Mesodermal cell (in vitro differentiated cells): ENCODE data around the gene ECT2.
A peak's percentile ranks its signal among the peaks of the same experiment; 100 is the strongest.

Experiments used
- H3K27ac ChIP-seq: 2 replicates; pipeline ENCODE4 v1.7.0; 2013; ENCODE audit warnings: mild to moderate bottlenecking, low read depth, low read length, moderate library complexity; ENCODE audit not compliant: severe bottlenecking
- H3K36me3 ChIP-seq: 2 replicates; pipeline ENCODE4 v1.7.1; 2013; ENCODE audit warnings: mild to moderate bottlenecking, low read length, moderate library complexity; ENCODE audit not compliant: control insufficient read depth, insufficient read depth
- H3K4me1 ChIP-seq: one replicate; pipeline ENCODE4 v1.7.1; 2013; ENCODE audit warnings: mild to moderate bottlenecking, low read length; ENCODE audit not compliant: insufficient read depth, control insufficient read depth, poor library complexity, severe bottlenecking
- H3K4me3 ChIP-seq: 2 replicates; pipeline ENCODE4 v1.7.0; 2013; ENCODE audit warnings: low read length, control low read depth, mild to moderate bottlenecking; ENCODE audit not compliant: insufficient read depth, poor library complexity, severe bottlenecking; ENCODE audit errors: extremely low read depth
- H3K9me3 ChIP-seq: 2 replicates; pipeline ENCODE4 v1.7.1; 2013; ENCODE audit warnings: mild to moderate bottlenecking, low read length, moderate library complexity; ENCODE audit not compliant: control insufficient read depth
- WGBS, 2 experiments: methylation state at CpG; one replicate each; pipeline ENCODE4 v1.1.5; 2013; ENCODE audit warnings: missing lambda C conversion rate in 2 of 2; ENCODE audit not compliant: insufficient coverage in 2 of 2; 5-methylcytosine and 5-hydroxymethylcytosine counted together

Gene ECT2

DNA sequence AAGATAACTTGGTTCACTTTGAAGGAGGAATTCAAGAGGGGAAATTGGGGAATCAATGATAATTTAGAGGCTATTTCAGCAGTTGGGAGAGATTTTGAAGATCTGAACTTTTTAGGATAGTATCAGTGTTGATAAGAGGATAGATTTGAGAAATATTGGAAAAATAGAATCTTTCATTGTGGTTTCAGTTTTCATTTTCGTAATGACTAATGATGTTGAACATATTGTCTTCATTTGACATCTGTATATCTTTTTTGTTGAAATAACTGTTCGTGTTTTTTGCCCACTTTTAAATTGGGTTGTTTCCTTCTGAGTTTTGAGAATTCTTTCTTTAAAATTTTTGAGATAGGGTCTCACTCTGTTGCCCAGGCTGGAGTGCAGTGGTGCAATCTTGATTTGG, 21.1 kb downstream of the ECT2 start:
- Histone ChIP-seq H3K4me3 (no peak overlapping the region), H3K36me3 (peaks cover 59% of the 10 kb centered on the region), H3K4me1 (no peaks in the 10 kb centered on the region), H3K9me3 (no peaks in the 10 kb centered on the region), H3K27ac (no peak overlapping the region)
- WGBS, 2 experiments = 100% methylated on average over 2 of the region's 2 CpGs; no CpG with 5 or more reads in 1 of the 2 experiments

DNA sequence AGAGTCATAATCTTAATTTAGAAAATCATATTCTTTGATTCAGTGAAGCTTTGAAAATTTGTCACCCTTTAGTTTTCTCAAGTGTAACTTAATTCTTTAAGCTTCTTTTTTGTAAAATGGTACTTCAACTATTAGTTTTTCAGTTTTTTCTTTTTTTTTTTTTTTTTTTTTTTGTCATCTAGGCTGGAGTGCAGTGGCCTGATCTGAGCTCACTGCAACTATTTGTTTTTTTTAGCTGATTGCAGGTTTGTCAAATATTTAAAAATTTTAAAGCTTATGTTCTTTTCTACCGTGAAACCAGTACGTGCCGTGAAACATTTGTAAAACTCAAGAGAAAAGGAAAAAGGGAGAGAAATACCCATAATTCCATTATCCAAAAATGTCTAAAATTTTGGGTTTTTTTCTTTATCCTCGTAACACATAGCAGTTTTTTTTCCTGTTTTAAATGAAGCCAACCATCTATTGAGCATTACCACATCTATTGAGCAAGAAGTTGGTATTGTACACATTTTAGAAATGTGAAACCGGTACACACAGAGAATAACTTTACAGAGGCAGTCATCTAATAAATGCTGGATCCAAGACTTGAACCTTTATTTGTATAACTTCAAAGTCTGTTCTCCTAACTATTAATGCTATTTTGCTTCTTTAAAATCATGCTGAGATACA, 25.7 kb downstream of the ECT2 start:
- Histone ChIP-seq H3K4me1 (no peaks in the 10 kb centered on the region), H3K9me3 (no peaks in the 10 kb centered on the region), H3K27ac (no peak overlapping the region), H3K4me3 (no peak overlapping the region), H3K36me3 (peaks cover 68% of the 10 kb centered on the region)
- no CpG with 5 or more reads among the region's 5 CpGs for WGBS, 2 experiments

- peaks cover 55% of the 10 kb centered on the region for H3K36me3 ChIP-seq
- no peak overlapping the region for H3K4me3 ChIP-seq
- no peaks in the 10 kb centered on the region for H3K9me3 ChIP-seq
- 100% methylated on average over 1 of the region's 3 CpGs; no CpG with 5 or more reads in 1 of the 2 experiments for WGBS, 2 experiments
- no peaks in the 10 kb centered on the region for H3K4me1 ChIP-seq
- H3K27ac ChIP-seq = peak overlapping the region; percentile 24
Measured at GRCh38 chr3:172777901-172778300, 27.4 kb downstream of the ECT2 start.

- Histone ChIP-seq H3K4me3 (no peak overlapping the region), H3K27ac (no peak overlapping the region), H3K4me1 (no peaks in the 10 kb centered on the region), H3K36me3 (peaks cover 42% of the 10 kb centered on the region), H3K9me3 (no peaks in the 10 kb centered on the region)
- WGBS, 2 experiments = no CpG with 5 or more reads among the region's 2 CpGs
Measured at GRCh38 chr3:172782235-172782634, 31.7 kb downstream of the ECT2 start.

DNA sequence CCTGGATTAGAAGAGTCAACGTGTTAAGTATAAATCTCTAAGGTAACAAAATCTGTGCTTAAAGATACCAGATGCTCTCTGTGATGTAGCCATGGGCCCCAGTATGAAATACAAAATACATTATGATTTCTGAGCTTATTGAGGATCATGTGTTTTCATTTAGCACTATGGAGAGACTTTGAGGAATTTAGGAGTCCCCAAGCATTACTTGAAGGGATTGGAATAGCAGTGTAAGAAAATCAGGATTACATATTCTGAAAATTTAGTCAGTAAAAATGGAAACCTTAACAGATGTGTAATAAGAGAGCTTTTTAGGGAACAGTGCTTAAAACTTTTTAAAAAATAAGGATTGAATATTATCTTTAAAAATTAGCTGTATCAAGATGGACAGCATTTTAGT, 35.5 kb downstream of the ECT2 start:
- peaks cover 42% of the 10 kb centered on the region for H3K36me3 ChIP-seq
- H3K4me1 ChIP-seq = no peaks in the 10 kb centered on the region
- H3K27ac ChIP-seq = no peak overlapping the region
- H3K4me3 ChIP-seq = no peak overlapping the region
- WGBS, 2 experiments = 100% methylated on average over 1 of the region's 1 CpG; no CpG with 5 or more reads in 1 of the 2 experiments
- no peaks in the 10 kb centered on the region for H3K9me3 ChIP-seq

GRCh38 chr3:172787019-172787418, 36.5 kb downstream of the ECT2 start:
- no peaks in the 10 kb centered on the region for H3K4me1 ChIP-seq
- peaks cover 52% of the 10 kb centered on the region for H3K36me3 ChIP-seq
- no peak overlapping the region for H3K4me3 ChIP-seq
- H3K27ac ChIP-seq = no peak overlapping the region
- no peaks in the 10 kb centered on the region for H3K9me3 ChIP-seq
- WGBS, 2 experiments = no CpG with 5 or more reads among the region's 2 CpGs

DNA sequence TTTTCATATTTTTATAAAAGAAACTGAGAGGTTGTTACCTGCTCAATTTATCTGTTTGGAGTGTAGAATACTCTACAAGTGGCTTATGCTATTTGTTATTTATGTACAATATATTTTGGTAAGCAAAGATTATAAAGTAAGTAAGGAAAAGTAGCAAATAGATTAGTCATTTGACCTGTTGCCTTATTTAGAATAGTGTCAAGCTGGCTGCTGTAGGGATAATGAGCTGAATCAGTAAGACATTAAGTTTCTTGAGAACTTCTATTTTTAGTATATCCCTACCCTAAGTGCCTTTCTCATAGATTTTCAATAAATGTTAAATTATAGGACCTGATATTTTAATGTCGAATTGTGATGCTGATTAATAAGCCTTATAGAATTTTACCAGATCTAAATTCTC, 37.2 kb downstream of the ECT2 start:
- H3K4me3 ChIP-seq = no peak overlapping the region
- no peak overlapping the region for H3K27ac ChIP-seq
- H3K4me1 ChIP-seq = no peaks in the 10 kb centered on the region
- peaks cover 59% of the 10 kb centered on the region for H3K36me3 ChIP-seq
- WGBS, 2 experiments = no CpG with 5 or more reads among the region's 1 CpG
- H3K9me3 ChIP-seq = no peaks in the 10 kb centered on the region

GRCh38 chr3:172799246-172799645, 48.7 kb downstream of the ECT2 start:
- H3K9me3 ChIP-seq = no peaks in the 10 kb centered on the region
- no peak overlapping the region for H3K4me3 ChIP-seq
- WGBS, 2 experiments = no CpG with 5 or more reads among the region's 1 CpG
- H3K4me1 ChIP-seq = no peaks in the 10 kb centered on the region
- H3K27ac ChIP-seq = no peak overlapping the region
- peaks cover 25% of the 10 kb centered on the region for H3K36me3 ChIP-seq

DNA sequence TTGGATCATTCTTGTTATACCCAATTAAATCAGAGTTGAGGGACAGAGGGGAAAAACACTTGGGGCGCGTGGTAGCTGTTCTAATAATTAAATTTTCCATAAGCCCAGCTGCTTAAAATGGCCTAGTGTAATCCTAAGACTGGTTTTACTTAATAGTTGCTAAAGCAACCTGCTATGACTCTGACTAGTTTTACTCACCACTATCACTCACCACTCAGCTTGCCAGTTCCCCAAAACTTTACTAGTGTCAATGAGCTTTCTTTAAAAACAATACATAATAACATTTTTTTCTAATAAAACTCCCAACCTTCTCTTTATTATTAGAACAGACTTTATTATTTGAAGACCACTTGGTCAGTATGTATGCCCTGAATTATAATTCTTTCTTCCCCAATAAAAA, 49.6 kb downstream of the ECT2 start:
- no peaks in the 10 kb centered on the region for H3K9me3 ChIP-seq
- peaks cover 26% of the 10 kb centered on the region for H3K36me3 ChIP-seq
- WGBS, 2 experiments = no CpG with 5 or more reads among the region's 2 CpGs
- H3K4me1 ChIP-seq = no peaks in the 10 kb centered on the region
- no peak overlapping the region for H3K4me3 ChIP-seq
- H3K27ac ChIP-seq = no peak overlapping the region

- H3K4me3 ChIP-seq = no peak overlapping the region
- H3K27ac ChIP-seq = no peak overlapping the region
- H3K4me1 ChIP-seq = no peaks in the 10 kb centered on the region
- peaks cover 42% of the 10 kb centered on the region for H3K36me3 ChIP-seq
- H3K9me3 ChIP-seq = no peaks in the 10 kb centered on the region
- WGBS, 2 experiments = 83 to 94% methylated on average over 2 of the region's 3 CpGs
Measured at GRCh38 chr3:172803489-172803888, 53.0 kb downstream of the ECT2 start.

GRCh38 chr3:172804323-172804722, 53.8 kb downstream of the ECT2 start:
- no CpG with 5 or more reads among the region's 1 CpG for WGBS, 2 experiments
- Histone ChIP-seq H3K27ac (no peak overlapping the region), H3K9me3 (no peaks in the 10 kb centered on the region), H3K4me1 (no peaks in the 10 kb centered on the region), H3K36me3 (peaks cover 39% of the 10 kb centered on the region), H3K4me3 (no peak overlapping the region)
